Amniotic epithelial cell (primary cell): ENCODE data around the gene CC2D2A.

Experiments used
- DNase-seq: peaks from one replicate; pipeline ENCODE4 v3.0.0-alpha.2; 2010; ENCODE audit warnings: low read depth

CC2D2A gene

GRCh38 chr4:15648600-15648999 lies 178.9 kb downstream of the CC2D2A start:
- DNase-seq: no peak

- DNase-seq: peak; percentile 68
These were observed 180.3 kb downstream of the CC2D2A start for GRCh38 chr4:15649914-15650545.
